Muscle layer of duodenum (tissue), 2 donors: Measurements from ENCODE around the gene DUSP10.

Experiments used
- H3K27ac ChIP-seq: one replicate; pipeline ENCODE4 v1.7.0; 2013; ENCODE audit warnings: mild to moderate bottlenecking, low read length
- H3K27me3 ChIP-seq: one replicate; pipeline ENCODE4 v1.7.0; 2013; ENCODE audit warnings: low read depth, mild to moderate bottlenecking, control low read depth, low read length
- H3K36me3 ChIP-seq, 2 donors: one replicate each; pipeline ENCODE4 v1.7.0; 2013; ENCODE audit warnings: low read length in 2 of 2, control low read depth in 1 of 2, mild to moderate bottlenecking in 1 of 2; ENCODE audit not compliant: insufficient read depth in 2 of 2, control insufficient read depth in 1 of 2
- H3K4me1 ChIP-seq, 2 donors: one replicate each; pipeline ENCODE4 v1.7.0; 2013; ENCODE audit warnings: low read length in 2 of 2, mild to moderate bottlenecking in 2 of 2, control low read depth in 1 of 2, moderate library complexity in 1 of 2; ENCODE audit not compliant: insufficient read depth in 2 of 2, control insufficient read depth in 1 of 2
- H3K4me3 ChIP-seq, 2 donors: one replicate each; pipeline ENCODE4 v1.7.0; 2013; ENCODE audit warnings: low read length in 2 of 2, low read depth in 1 of 2, mild to moderate bottlenecking in 1 of 2
- H3K9me3 ChIP-seq, 2 donors: one replicate each; pipeline ENCODE4 v1.7.0; 2013; ENCODE audit warnings: low read length in 2 of 2, control low read depth in 1 of 2, mild to moderate bottlenecking in 1 of 2; ENCODE audit not compliant: control insufficient read depth in 1 of 2
- donor health status: healthy.

The DUSP10 gene

DNA sequence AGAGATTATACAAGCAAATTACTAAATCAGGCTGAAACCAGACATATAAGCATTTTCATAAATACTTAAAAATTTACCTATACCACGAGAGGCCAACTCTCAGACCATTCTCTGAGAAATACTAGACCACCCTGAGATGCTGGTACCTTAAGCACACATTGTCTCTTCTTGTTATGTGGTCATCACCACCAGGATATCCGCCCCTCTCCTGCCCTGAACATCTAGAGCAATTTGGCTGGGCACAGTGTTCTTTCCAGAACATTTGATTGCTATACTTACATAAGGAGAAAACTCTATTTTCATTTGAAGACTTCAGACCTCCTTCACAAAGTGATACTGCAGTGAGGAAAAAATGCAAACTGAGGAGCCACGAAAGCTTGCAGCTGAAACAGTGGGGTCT lies 36.2 kb upstream of the DUSP10 start:
- Histone ChIP-seq H3K27ac (no peak overlapping the region), H3K4me1 (no peaks in the 10 kb centered on the region), H3K36me3 (no peaks in the 10 kb centered on the region)

GRCh38 chr1:221777431-221778072 lies 35.7 kb upstream of the DUSP10 start:
- no peaks in the 10 kb centered on the region for H3K9me3 ChIP-seq
- H3K27ac ChIP-seq: no peak overlapping the region
- H3K4me1 ChIP-seq: no peaks in the 10 kb centered on the region
- H3K4me3 ChIP-seq: no peak overlapping the region
- no peaks in the 10 kb centered on the region for H3K36me3 ChIP-seq
- no peaks in the 10 kb centered on the region for H3K27me3 ChIP-seq

More for the DNA sequence above, 36.2 kb upstream of the DUSP10 start:
- Histone ChIP-seq H3K27me3 (no peaks in the 10 kb centered on the region), H3K9me3 (no peaks in the 10 kb centered on the region), H3K4me3 (no peak overlapping the region)

DNA sequence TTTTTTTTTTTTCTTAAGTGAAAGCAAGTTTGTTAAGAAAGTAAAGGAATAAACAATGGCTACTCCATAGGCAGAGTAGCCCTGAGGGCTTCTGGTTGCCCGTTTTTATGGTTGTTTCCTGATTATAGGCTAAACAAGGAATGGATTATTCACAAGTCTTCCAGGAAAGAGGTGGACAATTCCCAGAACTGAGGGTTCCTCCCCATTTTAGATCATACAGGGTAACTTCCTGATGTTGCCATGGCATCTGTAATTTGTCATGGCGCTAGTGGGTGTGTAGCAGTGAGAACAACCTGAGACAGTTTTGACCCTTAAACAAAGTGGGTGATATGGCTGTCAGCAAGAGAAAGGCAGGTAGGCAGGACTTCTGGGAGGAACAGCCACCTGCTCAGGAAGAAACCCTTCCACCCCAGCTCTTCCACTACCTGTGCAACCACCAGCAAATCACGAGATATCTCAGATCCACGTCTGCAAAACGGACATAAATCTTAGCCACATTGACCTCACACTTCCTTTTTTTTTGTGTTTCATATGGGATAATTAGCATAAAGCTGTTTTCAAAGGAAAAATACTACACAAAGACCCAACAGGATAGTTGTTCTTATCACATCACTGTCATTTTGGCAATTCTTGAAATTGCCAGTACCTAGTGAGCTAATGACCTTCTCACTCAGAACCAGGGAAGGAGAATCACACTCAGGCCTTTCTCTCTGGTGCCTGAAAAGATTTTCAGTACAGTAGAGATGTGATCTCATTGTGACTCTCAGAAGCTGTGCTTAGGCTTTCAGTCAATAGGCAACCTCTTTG lies 34.8 kb upstream of the DUSP10 start:
- Histone ChIP-seq H3K27ac (no peak overlapping the region), H3K4me3 (no peak overlapping the region), H3K4me1 (no peaks in the 10 kb centered on the region)

GRCh38 chr1:221775206-221775605 lies 33.3 kb upstream of the DUSP10 start:
- no peaks in the 10 kb centered on the region for H3K4me1 ChIP-seq
- no peaks in the 10 kb centered on the region for H3K9me3 ChIP-seq

More for the DNA sequence above, 34.8 kb upstream of the DUSP10 start:
- H3K27me3 ChIP-seq: no peaks in the 10 kb centered on the region
- no peaks in the 10 kb centered on the region for H3K9me3 ChIP-seq
- H3K36me3 ChIP-seq: no peaks in the 10 kb centered on the region

DNA sequence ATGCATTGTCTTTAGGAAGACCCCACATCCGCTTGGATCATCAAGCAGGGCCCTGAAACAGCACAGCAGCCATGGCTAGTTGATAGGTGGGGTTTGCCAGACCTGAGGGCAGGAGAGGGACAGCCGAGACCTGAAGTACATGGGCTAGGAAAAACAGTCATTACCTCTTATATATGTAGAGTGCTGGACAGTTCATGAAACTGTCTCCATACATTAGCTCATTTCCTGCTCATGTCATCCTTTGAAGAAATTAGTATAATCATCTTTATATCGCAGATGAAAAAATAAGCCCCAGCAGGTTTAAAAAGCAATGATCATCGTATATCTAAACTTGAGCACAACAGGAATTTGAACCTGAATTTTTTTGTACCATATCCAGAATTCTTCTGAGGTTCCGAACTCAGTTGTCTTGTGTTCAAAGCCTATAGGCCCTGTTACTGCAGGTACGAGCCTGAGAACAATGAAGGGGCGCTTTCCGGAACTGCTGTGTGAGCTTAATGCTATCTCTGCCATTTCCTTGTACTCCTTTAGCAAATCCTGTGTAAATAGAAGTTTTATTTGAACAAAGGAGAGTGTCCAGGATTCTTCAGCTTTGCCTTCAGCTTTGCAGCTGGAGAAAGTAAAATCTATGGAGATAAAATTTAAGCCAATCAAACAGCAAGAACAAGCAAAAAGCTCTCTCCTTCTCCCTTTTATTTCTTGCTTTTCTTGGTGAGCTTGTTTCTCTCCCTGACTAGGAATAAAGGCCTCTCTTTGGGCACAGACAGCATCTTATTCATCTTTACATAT lies 32.4 kb upstream of the DUSP10 start:
- Histone ChIP-seq H3K36me3 (no peaks in the 10 kb centered on the region), H3K4me1 (no peaks in the 10 kb centered on the region), H3K27me3 (no peaks in the 10 kb centered on the region), H3K9me3 (no peaks in the 10 kb centered on the region), H3K4me3 (no peak overlapping the region), H3K27ac (no peak overlapping the region)

More at GRCh38 chr1:221775206-221775605, 33.3 kb upstream of the DUSP10 start:
- H3K27ac ChIP-seq: no peak overlapping the region
- H3K27me3 ChIP-seq: no peaks in the 10 kb centered on the region
- H3K4me3 ChIP-seq: no peak overlapping the region
- H3K36me3 ChIP-seq: no peaks in the 10 kb centered on the region

- H3K4me1 ChIP-seq: no peaks in the 10 kb centered on the region
- H3K27ac ChIP-seq: no peak overlapping the region
- H3K4me3 ChIP-seq: no peak overlapping the region
- H3K27me3 ChIP-seq: no peaks in the 10 kb centered on the region
- H3K9me3 ChIP-seq: no peaks in the 10 kb centered on the region
- no peaks in the 10 kb centered on the region for H3K36me3 ChIP-seq
These were observed 31.5 kb upstream of the DUSP10 start for GRCh38 chr1:221773383-221773782.

DNA sequence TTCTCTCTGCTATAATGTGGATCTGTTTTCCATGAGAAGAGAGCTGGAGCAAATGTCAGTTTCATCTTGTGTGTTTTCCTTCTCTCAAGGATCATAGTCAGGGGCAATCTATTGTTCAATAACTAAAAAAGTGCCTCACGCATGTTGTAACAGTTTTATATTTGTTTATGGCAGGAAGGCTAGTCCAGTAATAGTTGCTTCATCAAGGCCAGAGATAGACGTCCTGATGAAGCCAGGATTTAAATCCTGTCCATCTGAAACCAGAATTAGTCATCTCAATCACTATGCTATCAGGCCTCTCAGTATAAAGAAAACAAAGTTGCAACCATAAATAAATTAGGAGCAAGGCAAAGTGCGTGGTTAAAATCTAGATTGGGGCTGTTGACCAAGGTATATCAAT lies 30.2 kb upstream of the DUSP10 start:
- no peaks in the 10 kb centered on the region for H3K9me3 ChIP-seq
- no peaks in the 10 kb centered on the region for H3K4me1 ChIP-seq
- no peak overlapping the region for H3K27ac ChIP-seq
- H3K36me3 ChIP-seq: no peaks in the 10 kb centered on the region
- no peaks in the 10 kb centered on the region for H3K27me3 ChIP-seq
- no peak overlapping the region for H3K4me3 ChIP-seq

GRCh38 chr1:221768444-221769066 lies 26.7 kb upstream of the DUSP10 start:
- Histone ChIP-seq H3K4me1 (no peaks in the 10 kb centered on the region), H3K36me3 (no peaks in the 10 kb centered on the region), H3K9me3 (no peaks in the 10 kb centered on the region), H3K4me3 (no peak overlapping the region), H3K27me3 (no peaks in the 10 kb centered on the region), H3K27ac (no peak overlapping the region)

DNA sequence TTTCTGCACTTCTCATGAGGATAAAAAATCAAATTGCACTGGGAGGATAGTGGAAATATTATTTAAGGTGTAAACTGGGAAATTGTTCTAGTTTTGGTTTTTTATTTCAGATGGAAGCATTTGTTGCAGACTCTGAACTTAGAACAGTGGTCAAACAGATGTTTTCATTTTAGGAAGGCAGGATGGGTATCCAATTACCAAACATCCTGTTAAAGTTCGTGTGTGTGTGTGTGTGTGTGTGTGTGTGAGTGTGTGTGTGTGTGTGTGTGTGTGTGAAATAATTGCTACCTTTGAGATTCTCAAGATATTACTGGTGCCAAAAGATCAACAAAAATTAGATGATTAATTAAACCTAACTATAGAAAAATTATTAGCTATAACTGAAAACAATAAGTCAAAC lies 24.3 kb upstream of the DUSP10 start:
- H3K27me3 ChIP-seq: no peaks in the 10 kb centered on the region
- no peaks in the 10 kb centered on the region for H3K4me1 ChIP-seq
- no peaks in the 10 kb centered on the region for H3K36me3 ChIP-seq
- no peak overlapping the region for H3K27ac ChIP-seq
- H3K9me3 ChIP-seq: no peaks in the 10 kb centered on the region
- no peak overlapping the region for H3K4me3 ChIP-seq

GRCh38 chr1:221765527-221765926 lies 23.6 kb upstream of the DUSP10 start:
- H3K27me3 ChIP-seq: no peaks in the 10 kb centered on the region
- H3K9me3 ChIP-seq: no peaks in the 10 kb centered on the region
- no peak overlapping the region for H3K27ac ChIP-seq
- H3K4me1 ChIP-seq: no peaks in the 10 kb centered on the region
- H3K36me3 ChIP-seq: no peaks in the 10 kb centered on the region
- H3K4me3 ChIP-seq: no peak overlapping the region

GRCh38 chr1:221762121-221762520 lies 20.2 kb upstream of the DUSP10 start:
- Histone ChIP-seq H3K9me3 (no peaks in the 10 kb centered on the region), H3K4me3 (no peak overlapping the region), H3K27me3 (no peaks in the 10 kb centered on the region), H3K36me3 (no peaks in the 10 kb centered on the region), H3K4me1 (no peaks in the 10 kb centered on the region), H3K27ac (no peak overlapping the region)
